HG03469 (cell line): ENCODE measurements around the gene RUFY2.
"Not testable (repeated sequence)": the region's sequence is repeated elsewhere in the genome, so short reads cannot be mapped to it uniquely, and the experiment has no call there.

Experiments
- ATAC-seq: cut with Tn5 transposase; IDR thresholded peaks from one replicate; pipeline ENCODE4 v1.9.1; 2021; ENCODE audit warnings: mild to moderate bottlenecking, moderate library complexity, moderate number of reproducible peaks; ENCODE audit not compliant: unreplicated experiment

Gene RUFY2

GRCh38 chr10:68327889-68328786 lies 78.9 kb downstream of the RUFY2 start:
- no peak for ATAC-seq

DNA sequence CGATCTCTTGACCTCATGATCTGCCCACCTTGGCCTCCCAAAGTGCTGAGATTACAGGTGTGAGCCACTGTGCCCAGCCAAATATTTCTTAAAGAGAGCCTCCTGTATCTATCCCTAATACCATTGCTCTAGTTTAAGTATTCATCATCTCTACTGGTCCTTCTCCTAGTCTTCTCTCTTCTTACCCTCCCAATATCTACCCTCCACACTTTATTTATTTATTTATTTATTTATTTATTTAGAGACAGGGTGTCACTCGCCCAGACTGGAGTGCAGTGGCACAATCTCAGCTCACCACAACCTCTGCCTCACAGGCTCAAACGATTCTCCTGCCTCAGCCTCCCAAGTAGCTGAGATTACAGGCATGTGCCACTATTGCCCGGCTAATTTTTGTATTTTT lies 82.7 kb downstream of the RUFY2 start:
- not testable (repeated sequence) for ATAC-seq

DNA sequence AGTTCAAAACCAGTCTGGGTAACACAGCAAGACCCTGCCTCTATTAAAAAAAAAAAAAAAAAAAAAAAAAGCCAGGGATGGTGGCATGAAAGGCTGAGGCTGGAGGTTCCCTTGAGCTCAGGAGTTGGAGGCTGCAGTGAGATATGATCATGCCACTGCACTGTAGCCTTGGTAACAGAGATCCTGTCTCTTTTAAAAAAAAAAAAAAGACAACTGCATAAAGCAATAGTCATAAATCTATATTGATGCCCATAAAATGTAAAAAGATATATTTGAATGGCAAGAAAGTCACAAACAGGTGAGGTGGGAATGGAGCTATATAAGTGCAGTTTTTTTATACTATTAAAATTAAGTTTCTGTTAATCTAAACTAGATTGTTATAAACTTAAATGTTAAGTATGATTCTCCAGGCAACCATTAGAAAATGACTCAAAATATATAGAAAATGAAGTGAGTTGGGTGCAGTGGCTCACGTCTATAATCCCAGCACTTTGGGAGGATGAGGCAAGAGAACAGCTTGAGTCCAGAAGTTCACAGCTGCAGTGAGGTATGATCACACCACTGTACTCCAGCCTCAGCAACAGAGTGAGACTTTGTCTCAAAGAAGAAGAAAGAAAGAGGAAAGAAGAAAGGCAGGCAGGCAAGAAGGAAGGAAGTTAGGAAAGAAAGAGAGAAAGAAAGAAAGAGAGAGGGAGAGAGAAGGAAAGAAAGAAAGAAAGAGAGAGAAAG lies 88.6 kb downstream of the RUFY2 start:
- ATAC-seq, result no peak

- no peak for ATAC-seq
Observed at GRCh38 chr10:68315582-68315981, 91.5 kb downstream of the RUFY2 start.

DNA sequence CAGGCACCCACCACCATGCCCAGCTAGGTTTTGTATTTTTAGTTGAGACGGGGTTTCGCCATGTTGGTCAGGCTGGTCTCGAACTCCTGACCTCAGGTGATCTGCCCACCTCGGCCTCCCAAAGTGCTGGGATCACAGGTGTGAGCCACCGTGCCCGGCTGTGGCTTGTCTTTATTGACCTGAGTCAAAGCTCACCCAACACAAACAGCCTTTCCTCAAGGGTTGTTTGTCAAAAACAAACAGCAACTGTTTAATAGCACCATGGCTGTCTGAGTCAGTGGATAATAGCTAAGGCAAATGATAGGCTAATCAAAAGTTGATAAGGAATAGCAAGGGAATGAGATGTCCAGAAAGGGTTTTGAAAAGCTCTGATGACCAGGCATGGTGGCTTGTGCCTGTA lies 92.1 kb downstream of the RUFY2 start:
- not testable (repeated sequence) for ATAC-seq

DNA sequence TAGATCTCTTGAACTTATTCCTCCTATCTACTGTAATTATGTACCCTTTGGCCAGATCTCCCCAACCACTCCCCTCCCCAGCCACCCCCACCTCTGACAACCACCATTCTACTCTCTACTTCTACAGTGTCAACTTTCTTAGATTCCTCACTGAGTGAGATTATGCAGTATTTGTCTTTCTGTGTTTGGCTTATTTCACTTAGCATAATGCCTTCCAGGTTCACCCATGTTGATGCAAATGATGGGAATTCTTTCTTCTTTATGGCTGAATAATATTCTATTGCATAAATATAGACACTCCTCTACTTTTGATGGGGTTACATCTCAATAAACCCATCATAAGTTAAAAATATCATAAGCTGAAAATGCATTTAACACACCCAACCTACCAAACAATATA lies 96.5 kb downstream of the RUFY2 start:
- ATAC-seq, result no peak

DNA sequence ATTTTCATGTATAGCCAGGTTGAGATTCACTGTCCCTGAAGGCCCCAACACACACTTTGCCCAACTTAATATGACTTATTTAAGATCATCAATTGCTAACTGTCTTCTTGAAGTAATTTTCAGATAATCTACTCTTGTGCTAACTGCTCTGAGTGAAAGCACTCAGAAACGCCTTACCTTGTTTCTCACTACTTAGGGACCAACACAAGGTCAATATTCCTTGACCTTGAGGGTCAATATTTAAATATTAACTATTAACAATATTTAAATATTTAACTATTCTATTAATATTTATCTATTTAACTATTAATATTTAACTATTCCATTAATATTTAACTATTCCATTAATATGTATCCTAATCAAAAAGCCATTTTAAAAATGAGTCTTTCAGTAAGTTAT lies 101.2 kb downstream of the RUFY2 start:
- ATAC-seq, result no peak

- ATAC-seq, result no peak
Observed at GRCh38 chr10:68303849-68304412, 103.1 kb downstream of the RUFY2 start.

- no peak for ATAC-seq
Observed at GRCh38 chr10:68302871-68303270, 104.2 kb downstream of the RUFY2 start.

- ATAC-seq, result no peak
Observed at GRCh38 chr10:68302503-68302823, 104.6 kb downstream of the RUFY2 start.

- no peak for ATAC-seq
Observed at GRCh38 chr10:68301790-68302502, 105.1 kb downstream of the RUFY2 start.

DNA sequence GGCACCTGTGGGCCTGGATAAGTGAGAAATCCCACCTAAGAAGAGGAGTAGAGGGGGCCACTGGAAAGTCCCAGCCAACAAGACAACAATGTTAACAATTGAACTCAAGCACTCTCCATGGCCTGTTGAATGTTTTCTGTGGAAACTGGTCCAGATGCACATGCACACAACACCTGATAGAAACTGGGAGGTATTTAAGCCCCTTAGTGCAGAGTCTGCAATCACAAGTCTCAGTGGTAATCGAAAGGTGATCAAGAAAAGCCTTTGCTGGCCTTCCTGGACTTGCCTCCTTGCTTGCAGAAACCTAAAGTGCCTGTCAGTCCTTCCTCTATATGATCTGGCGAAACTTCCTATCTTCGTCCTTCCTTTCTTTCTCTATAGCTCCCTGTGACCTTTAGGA lies 105.8 kb downstream of the RUFY2 start:
- ATAC-seq, result no peak

- no peak for ATAC-seq
Observed at GRCh38 chr10:68296843-68297663, 110.0 kb downstream of the RUFY2 start.
